ENCODE measurements around the gene PPM1J.

Gene PPM1J

DNA sequence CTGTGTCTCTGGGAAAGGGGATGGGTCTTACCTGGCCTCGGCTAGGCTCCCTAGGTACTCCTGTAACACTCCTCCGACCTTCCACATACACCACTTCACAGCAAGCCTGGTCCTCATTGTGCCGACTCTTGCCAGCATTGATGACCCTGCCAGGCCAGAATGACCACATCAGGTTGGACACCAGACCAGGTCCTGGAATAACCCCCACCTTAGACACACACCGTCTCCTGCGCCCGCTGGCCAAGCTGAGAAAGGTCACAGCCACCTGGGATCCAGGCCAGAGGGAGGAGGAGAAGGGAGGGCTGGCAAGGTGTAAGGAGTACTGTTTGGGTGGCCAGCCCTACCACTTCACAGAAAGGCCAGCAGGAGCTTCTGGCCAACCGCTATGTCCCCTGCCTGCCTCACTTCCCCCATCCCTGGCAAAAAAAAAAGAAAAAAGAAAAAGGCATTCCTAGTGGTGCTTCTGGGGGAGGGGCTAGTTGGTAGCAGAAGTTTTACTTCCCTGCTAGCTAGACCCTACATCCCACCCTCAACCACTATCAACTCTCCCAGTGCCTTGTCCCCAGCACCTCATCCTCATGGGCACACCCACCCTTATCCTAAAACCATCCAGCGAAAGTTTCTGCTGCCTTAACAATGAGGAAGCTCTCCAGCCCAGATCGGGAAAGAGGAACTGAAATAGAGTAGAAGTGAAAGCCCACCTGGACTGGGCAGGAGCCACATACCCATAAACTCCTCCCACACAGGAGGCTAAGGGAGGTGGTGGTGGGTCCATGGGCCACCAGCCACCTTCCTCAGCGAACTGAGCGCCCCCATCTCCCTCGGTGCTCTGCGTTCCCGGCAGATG lies 1.4 kb downstream of the PPM1J start:
- in situ Hi-C loops (cut with HindIII; ENCODE audit: low sequenced_read_pairs) = no loop called here
- H3K4me3 ChIP-seq (ENCODE audit: low read depth, low read length) = peak overlapping the region; percentile 63
- no peak for DNase-seq (ENCODE audit: low read depth, low spot score)
- TF ChIP-seq, protein P1, sequence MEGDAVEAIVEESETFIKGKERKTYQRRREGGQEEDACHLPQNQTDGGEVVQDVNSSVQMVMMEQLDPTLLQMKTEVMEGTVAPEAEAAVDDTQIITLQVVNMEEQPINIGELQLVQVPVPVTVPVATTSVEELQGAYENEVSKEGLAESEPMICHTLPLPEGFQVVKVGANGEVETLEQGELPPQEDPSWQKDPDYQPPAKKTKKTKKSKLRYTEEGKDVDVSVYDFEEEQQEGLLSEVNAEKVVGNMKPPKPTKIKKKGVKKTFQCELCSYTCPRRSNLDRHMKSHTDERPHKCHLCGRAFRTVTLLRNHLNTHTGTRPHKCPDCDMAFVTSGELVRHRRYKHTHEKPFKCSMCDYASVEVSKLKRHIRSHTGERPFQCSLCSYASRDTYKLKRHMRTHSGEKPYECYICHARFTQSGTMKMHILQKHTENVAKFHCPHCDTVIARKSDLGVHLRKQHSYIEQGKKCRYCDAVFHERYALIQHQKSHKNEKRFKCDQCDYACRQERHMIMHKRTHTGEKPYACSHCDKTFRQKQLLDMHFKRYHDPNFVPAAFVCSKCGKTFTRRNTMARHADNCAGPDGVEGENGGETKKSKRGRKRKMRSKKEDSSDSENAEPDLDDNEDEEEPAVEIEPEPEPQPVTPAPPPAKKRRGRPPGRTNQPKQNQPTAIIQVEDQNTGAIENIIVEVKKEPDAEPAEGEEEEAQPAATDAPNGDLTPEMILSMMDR (IDR thresholded peaks at IDR 0.05; ENCODE audit: low read depth, low read length) = no peak

DNA sequence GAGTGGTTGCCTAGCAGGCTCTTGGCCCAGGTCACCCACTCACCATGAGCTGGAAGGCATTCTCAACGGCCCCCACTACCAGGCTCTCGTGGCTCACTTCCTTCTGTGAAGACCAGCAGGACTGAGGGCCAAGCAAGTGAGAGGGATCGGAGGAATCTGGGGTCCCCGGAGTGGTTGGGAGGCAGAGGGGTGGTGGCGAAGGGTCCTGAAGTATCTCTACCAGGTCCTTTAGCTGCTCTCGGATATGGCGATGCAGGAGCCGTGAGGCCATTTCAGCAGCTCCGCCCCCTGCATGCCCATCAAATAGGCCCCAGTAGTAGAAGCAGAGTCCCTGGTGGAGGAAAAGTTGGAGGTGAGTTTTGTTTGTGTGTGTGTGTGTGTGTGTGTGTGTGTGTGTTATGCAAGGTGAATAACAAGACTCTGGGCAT lies 2.4 kb downstream of the PPM1J start:
- DNase-seq (ENCODE audit: low read depth, low spot score) = no peak
- H3K4me3 ChIP-seq (ENCODE audit: low read depth, low read length) = no peak overlapping the region
- in situ Hi-C loops (cut with HindIII; ENCODE audit: low sequenced_read_pairs) = no loop called here
- TF ChIP-seq, protein P1 (IDR thresholded peaks at IDR 0.05; ENCODE audit: low read depth, low read length) = no peak

- TF ChIP-seq, protein P1 (IDR thresholded peaks at IDR 0.05; ENCODE audit: low read depth, low read length) = no peak
- in situ Hi-C loops (cut with HindIII; ENCODE audit: low sequenced_read_pairs) = no loop called here
- no peak for DNase-seq (ENCODE audit: low read depth, low spot score)
- H3K4me3 ChIP-seq (ENCODE audit: low read depth, low read length) = no peak overlapping the region
These were observed 2.9 kb downstream of the PPM1J start for GRCh38 chr1:112712191-112712590.

DNA sequence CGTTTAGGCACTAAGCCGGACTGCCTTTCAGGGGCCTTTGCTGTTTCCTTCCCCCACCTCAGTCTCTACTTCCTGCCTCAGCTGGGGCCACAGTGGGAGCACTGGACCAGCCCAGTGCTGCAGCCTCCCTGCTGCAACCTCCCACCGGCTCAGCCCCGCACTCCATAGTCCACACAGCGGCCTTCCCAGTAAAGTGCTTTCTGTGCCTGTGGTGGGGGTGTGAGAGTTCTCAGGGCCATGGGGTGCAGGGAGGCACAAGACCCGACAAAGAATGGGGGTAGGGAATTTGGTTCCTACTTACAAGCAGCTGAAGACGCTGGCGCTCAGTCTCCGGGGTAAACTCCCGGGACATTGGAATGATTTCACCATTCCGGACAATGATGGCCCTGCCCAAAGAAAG lies 3.5 kb downstream of the PPM1J start:
- H3K4me3 ChIP-seq (ENCODE audit: low read depth, low read length) = no peak overlapping the region
- in situ Hi-C loops (cut with HindIII; ENCODE audit: low sequenced_read_pairs) = no loop called here
- DNase-seq (ENCODE audit: low read depth, low spot score) = no peak
- TF ChIP-seq, protein P1 (IDR thresholded peaks at IDR 0.05; ENCODE audit: low read depth, low read length) = no peak

GRCh38 chr1:112711041-112711440 lies 4.1 kb downstream of the PPM1J start:
- TF ChIP-seq, protein P1 (IDR thresholded peaks at IDR 0.05; ENCODE audit: low read depth, low read length) = no peak
- in situ Hi-C loops (cut with HindIII; ENCODE audit: low sequenced_read_pairs) = no loop called here
- H3K4me3 ChIP-seq (ENCODE audit: low read depth, low read length) = no peak overlapping the region
- no peak for DNase-seq (ENCODE audit: low read depth, low spot score)

DNA sequence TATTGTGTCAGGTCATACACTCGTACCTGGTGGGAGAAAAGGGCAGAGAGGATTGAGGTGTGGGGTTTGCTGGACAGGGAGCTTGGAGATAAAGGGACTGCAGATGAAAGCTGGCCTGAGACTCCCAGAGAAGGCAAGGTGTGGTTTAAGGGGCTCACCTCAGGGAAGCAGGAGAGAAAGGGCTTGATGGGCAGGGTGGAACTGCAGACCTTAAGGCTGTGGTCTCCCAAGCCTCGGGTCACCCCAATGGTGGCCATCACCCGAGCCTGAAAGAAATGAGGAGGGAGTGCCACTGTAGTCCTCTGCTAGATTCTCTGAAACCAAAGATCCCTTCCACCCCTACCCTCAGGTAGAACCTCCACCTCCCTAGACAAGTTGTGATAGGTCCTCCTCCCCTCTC lies 4.5 kb downstream of the PPM1J start:
- TF ChIP-seq, protein P1 (IDR thresholded peaks at IDR 0.05; ENCODE audit: low read depth, low read length) = no peak
- no peak overlapping the region for H3K4me3 ChIP-seq (ENCODE audit: low read depth, low read length)
- no peak for DNase-seq (ENCODE audit: low read depth, low spot score)
- in situ Hi-C loops (cut with HindIII; ENCODE audit: low sequenced_read_pairs) = no loop called here
